Caco-2 (cell line): ENCODE measurements around the gene RALGPS2. TPM values are rescaled to one million over a fixed set of nuclear protein-coding genes. Genes with fewer than 3 reads are reported as not detected.
A peak's percentile ranks its signal among the peaks of the same experiment; 100 is the strongest.

ENCODE experiments used
- BruUV-seq: library from RNA; stranded (reverse); fragments of 400-500 nt; replicated peaks from 2 replicates; lab custom pipeline; 2021; lab: Mats Ljungman, UMichigan
- CTCF ChIA-PET: fragments of 300-600 bp; sonication (Branson Sonifier 250); formaldehyde crosslinking; loops from one replicate; lab custom pipeline; 2022; ENCODE audit warnings: antibody characterized with exemption; lab: Charles Lee
- POLR2A ChIA-PET: fragments of 300-600 bp; sonication (Branson Sonifier 250); formaldehyde crosslinking; loops from one replicate; lab custom pipeline; 2022; ENCODE audit warnings: antibody characterized with exemption; lab: Charles Lee
- DNase-seq, 2 experiments: peaks; one replicate each; pipeline versions ENCODE4 v3.0.0 to v3.0.0-alpha.2; 2020 to 2022
- H3K27me3 ChIP-seq: replicated peaks from 2 replicates; pipeline ENCODE4 v1.6.0; 2011; ENCODE audit warnings: low read length; ENCODE audit not compliant: control insufficient read depth, insufficient read depth
- H3K36me3 ChIP-seq: 2 replicates; pipeline ENCODE4 v1.5.1; 2011; ENCODE audit warnings: low read length; ENCODE audit not compliant: control insufficient read depth, insufficient read depth
- H3K4me1 ChIP-seq: fragments of 250-450 bp; sonication (Bioruptor Pico); 2 replicates; pipeline ENCODE4 v1.5.1; 2020; ENCODE audit warnings: mild to moderate bottlenecking
- H3K4me3 ChIP-seq: 2 replicates; pipeline ENCODE4 v1.5.1; 2011; ENCODE audit warnings: low read depth, mild to moderate bottlenecking, control low read depth, low read length
- H3K9me3 ChIP-seq: fragments of 250-450 bp; sonication (Bioruptor Pico); 2 replicates; pipeline ENCODE4 v1.5.1; 2020; ENCODE audit warnings: mild to moderate bottlenecking, moderate library complexity
- H3K27ac Mint-ChIP-seq: one replicate; pipeline ENCODE4 v1.8.0; 2022; ENCODE audit warnings: mixed read lengths; ENCODE audit not compliant: unreplicated experiment
- H3K27me3 Mint-ChIP-seq: one replicate; pipeline ENCODE4 v1.8.0; 2022; ENCODE audit warnings: mixed read lengths; ENCODE audit not compliant: insufficient read depth, unreplicated experiment
- H3K36me3 Mint-ChIP-seq: one replicate; pipeline ENCODE4 v1.8.0; 2022; ENCODE audit warnings: mild to moderate bottlenecking, mixed read lengths; ENCODE audit not compliant: insufficient read depth, unreplicated experiment
- H3K4me1 Mint-ChIP-seq: one replicate; pipeline ENCODE4 v1.8.0; 2022; ENCODE audit warnings: low read depth, mixed read lengths; ENCODE audit not compliant: unreplicated experiment
- H3K4me3 Mint-ChIP-seq: one replicate; pipeline ENCODE4 v1.8.0; 2022; ENCODE audit warnings: mild to moderate bottlenecking, moderate library complexity, mixed read lengths; ENCODE audit not compliant: unreplicated experiment
- H3K9me3 Mint-ChIP-seq: one replicate; pipeline ENCODE4 v1.8.0; 2022; ENCODE audit warnings: mixed read lengths; ENCODE audit not compliant: unreplicated experiment
- CTCF ChIP-seq, 2 experiments: fragments of 200-600 bp in 1 of 2; IDR thresholded peaks; 1 replicate in 1 of 2; 2 replicates in 1 of 2; pipeline versions ENCODE4 v1.5.1 to v1.8.0; 2011 to 2022; ENCODE audit warnings: antibody characterized with exemption in 1 of 2, control low read depth in 1 of 2, inconsistent platforms in 1 of 2, low read depth in 1 of 2, low read length in 1 of 2, mild to moderate bottlenecking in 1 of 2, moderate library complexity in 1 of 2; ENCODE audit not compliant: insufficient read depth in 1 of 2, severe bottlenecking in 1 of 2, unreplicated experiment in 1 of 2
- intact Hi-C: fragments of 100-400 bp; cut with micrococcal nuclease; formaldehyde crosslinking; loops from one replicate; pipeline ENCODE4 v1.10.0; 2022; ENCODE audit not compliant: unreplicated experiment
- total RNA-seq: library from RNA; stranded (reverse); gene quantifications from 2 replicates; pipeline ENCODE4 v1.2.3, GENCODE V29; 2022

The RALGPS2 gene
- total RNA-seq, 1 experiment from 2014 or later: 26.1 TPM

- no TSS peak for BruUV-seq
- ChIA-PET POLR2A (interaction anchor here (0.7 kb wide), 1 partner anchor 71 kb away, joined by 5 read pairs; no protein-coding TSS in a partner anchor), CTCF (interaction anchor here (1.3 to 3.2 kb wide), 5 partner anchors 26 to 275 kb away, joined by 3 to 23 read pairs (median 5); no protein-coding TSS in a partner anchor)
- Mint-ChIP-seq H3K4me1 (peaks cover 6% of the 10 kb centered on the region), H3K4me3 (peak overlapping the region; percentile 89), H3K27ac (peak overlapping the region; percentile 86), H3K27me3 (no peaks in the 10 kb centered on the region), H3K36me3 (peaks cover 18% of the 10 kb centered on the region), H3K9me3 (peaks cover 10% of the 10 kb centered on the region)
- DNase-seq: no peak
- no peaks in the 10 kb centered on the region for H3K36me3 ChIP-seq
- intact Hi-C loops: no loop called here
- no peak for TF ChIP-seq CTCF (IDR thresholded peaks at IDR 0.05; ENCODE audit: insufficient read depth in 1 of 2, low read depth in 1 of 2, low read length in 1 of 2, severe bottlenecking in 1 of 2, unreplicated experiment in 1 of 2)
- H3K27me3 ChIP-seq: no peaks in the 10 kb centered on the region
- H3K4me1 ChIP-seq: peaks cover 10% of the 10 kb centered on the region; the same call in 1 of the 2 replicates
- no peaks in the 10 kb centered on the region; the same call in 1 of the 2 replicates for H3K9me3 ChIP-seq
- H3K4me3 ChIP-seq: peak overlapping the region; percentile 8; the same call in 1 of the 2 replicates
These were observed 2.2 kb downstream of the RALGPS2 start for GRCh38 chr1:178727014-178727895.

GRCh38 chr1:178733972-178734371 lies 8.9 kb downstream of the RALGPS2 start:
- Histone ChIP-seq H3K36me3 (no peaks in the 10 kb centered on the region), H3K27me3 (no peaks in the 10 kb centered on the region), H3K9me3 (no peaks in the 10 kb centered on the region; the same call in 1 of the 2 replicates), H3K4me3 (no peak overlapping the region), H3K4me1 (no peaks in the 10 kb centered on the region)
- H3K36me3 Mint-ChIP-seq: peaks cover 30% of the 10 kb centered on the region
- no peak for DNase-seq
- BruUV-seq: no TSS peak
- H3K27ac Mint-ChIP-seq: no peak overlapping the region
- intact Hi-C loops: no loop called here
- no peaks in the 10 kb centered on the region for H3K27me3 Mint-ChIP-seq
- H3K4me3 Mint-ChIP-seq: no peak overlapping the region
- H3K4me1 Mint-ChIP-seq: no peaks in the 10 kb centered on the region
- TF ChIP-seq CTCF (IDR thresholded peaks at IDR 0.05; ENCODE audit: insufficient read depth in 1 of 2, low read depth in 1 of 2, low read length in 1 of 2, severe bottlenecking in 1 of 2, unreplicated experiment in 1 of 2): peak in 1 of 2 experiments; percentile 8
- ChIA-PET CTCF (no interaction called here), POLR2A (no interaction called here)
- peaks cover 11% of the 10 kb centered on the region for H3K9me3 Mint-ChIP-seq

GRCh38 chr1:178738780-178739179 lies 13.7 kb downstream of the RALGPS2 start:
- no peak for TF ChIP-seq CTCF (IDR thresholded peaks at IDR 0.05; ENCODE audit: insufficient read depth in 1 of 2, low read depth in 1 of 2, low read length in 1 of 2, severe bottlenecking in 1 of 2, unreplicated experiment in 1 of 2)
- Mint-ChIP-seq H3K27ac (no peak overlapping the region), H3K4me1 (no peaks in the 10 kb centered on the region), H3K9me3 (no peaks in the 10 kb centered on the region), H3K36me3 (peaks cover 34% of the 10 kb centered on the region), H3K4me3 (no peak overlapping the region), H3K27me3 (no peaks in the 10 kb centered on the region)
- CTCF ChIA-PET: no interaction called here
- 0 out of 2 replicates have a peak, but pooled peaks cover 1% of the 10 kb centered on the region for H3K36me3 ChIP-seq
- no peaks in the 10 kb centered on the region for H3K27me3 ChIP-seq
- no TSS peak for BruUV-seq
- no peak overlapping the region for H3K4me3 ChIP-seq
- H3K4me1 ChIP-seq: no peaks in the 10 kb centered on the region
- POLR2A ChIA-PET: interaction anchor here (0.6 kb wide), 1 partner anchor 13 kb away, joined by 4 read pairs; no protein-coding TSS in a partner anchor
- intact Hi-C loops: no loop called here
- DNase-seq: no peak
- no peaks in the 10 kb centered on the region for H3K9me3 ChIP-seq
